SJSA1 (cell line): ENCODE results near the gene INTS1. TPM values are rescaled to one million over a fixed set of nuclear protein-coding genes. Genes with fewer than 3 reads are reported as not detected.

Experiments
- DNase-seq, 2 experiments: peaks; one replicate each; pipeline ENCODE4 v3.0.0-alpha.2; 2015 to 2020; ENCODE audit warnings: low spot score in 2 of 2, low read depth in 1 of 2
- H3K27ac ChIP-seq: fragments of 250-450 bp; sonication (Bioruptor Pico); 2 replicates; pipeline ENCODE4 v1.5.1; 2020; ENCODE audit warnings: mild to moderate bottlenecking, moderate library complexity
- H3K27me3 ChIP-seq: fragments of 250-450 bp; sonication (Bioruptor Pico); replicated peaks from 2 replicates; pipeline ENCODE4 v1.5.1; 2020; ENCODE audit warnings: mild to moderate bottlenecking, moderate library complexity
- H3K36me3 ChIP-seq: fragments of 250-450 bp; sonication (Bioruptor Pico); 2 replicates; pipeline ENCODE4 v1.5.1; 2020; ENCODE audit warnings: mild to moderate bottlenecking
- H3K4me1 ChIP-seq: fragments of 250-450 bp; sonication (Bioruptor Pico); replicated peaks from 2 replicates; pipeline ENCODE4 v1.6.1; 2021; ENCODE audit warnings: mild to moderate bottlenecking
- H3K4me3 ChIP-seq: fragments of 250-450 bp; sonication (Bioruptor Pico); 2 replicates; pipeline ENCODE4 v1.5.1; 2020; ENCODE audit warnings: mild to moderate bottlenecking
- H3K9me3 ChIP-seq: fragments of 250-450 bp; sonication (Bioruptor Pico); replicated peaks from 2 replicates; pipeline ENCODE4 v1.5.1; 2020; ENCODE audit warnings: mild to moderate bottlenecking
- total RNA-seq: library from RNA; depleted of rRNA; stranded (reverse); fragments of >200 nt; shearing (Covaris generic); gene quantifications from 2 replicates; pipeline ENCODE4 v1.2.3, GENCODE V29; 2014; rRNA removed

The INTS1 gene
- total RNA-seq, 1 experiment from 2014 or later, result 36.8 TPM

GRCh38 chr7:1427064-1427657, 77.0 kb downstream of the INTS1 start:
- no peaks in the 10 kb centered on the region for H3K36me3 ChIP-seq
- no peaks in the 10 kb centered on the region for H3K4me1 ChIP-seq
- no peaks in the 10 kb centered on the region for H3K9me3 ChIP-seq
- H3K27ac ChIP-seq, result no peak overlapping the region
- H3K27me3 ChIP-seq, result peaks cover 38% of the 10 kb centered on the region
- no peak for DNase-seq
- no peak overlapping the region for H3K4me3 ChIP-seq

DNA sequence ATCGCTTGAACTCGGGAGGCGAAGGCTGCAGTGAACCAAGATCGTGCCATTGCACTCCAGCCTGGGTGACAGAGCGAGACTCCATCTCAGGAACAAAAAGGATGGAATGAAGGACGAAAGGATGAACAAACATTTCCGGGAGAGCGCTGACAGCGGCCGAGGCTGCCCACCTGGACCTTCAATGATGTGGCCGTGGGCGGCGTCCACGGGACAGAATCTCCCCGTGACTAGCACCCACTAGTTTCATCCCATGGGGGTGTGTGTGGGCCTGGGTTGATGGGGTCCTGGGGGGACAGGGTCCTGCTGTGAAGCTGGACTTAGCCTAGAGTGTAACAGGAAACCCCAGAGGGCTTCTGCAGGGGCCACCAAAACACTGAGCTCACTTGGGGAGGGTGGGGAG, 77.7 kb downstream of the INTS1 start:
- no peak overlapping the region for H3K27ac ChIP-seq
- peaks cover 44% of the 10 kb centered on the region for H3K27me3 ChIP-seq
- DNase-seq, result no peak
- H3K4me1 ChIP-seq, result no peaks in the 10 kb centered on the region
- H3K9me3 ChIP-seq, result no peaks in the 10 kb centered on the region
- H3K36me3 ChIP-seq, result no peaks in the 10 kb centered on the region
- no peak overlapping the region for H3K4me3 ChIP-seq

- Histone ChIP-seq H3K9me3 (no peaks in the 10 kb centered on the region), H3K36me3 (no peaks in the 10 kb centered on the region), H3K4me1 (no peaks in the 10 kb centered on the region), H3K27me3 (peaks cover 45% of the 10 kb centered on the region), H3K27ac (no peak overlapping the region), H3K4me3 (no peak overlapping the region)
- DNase-seq, result no peak
Measured at GRCh38 chr7:1425292-1426136, 78.7 kb downstream of the INTS1 start.

DNA sequence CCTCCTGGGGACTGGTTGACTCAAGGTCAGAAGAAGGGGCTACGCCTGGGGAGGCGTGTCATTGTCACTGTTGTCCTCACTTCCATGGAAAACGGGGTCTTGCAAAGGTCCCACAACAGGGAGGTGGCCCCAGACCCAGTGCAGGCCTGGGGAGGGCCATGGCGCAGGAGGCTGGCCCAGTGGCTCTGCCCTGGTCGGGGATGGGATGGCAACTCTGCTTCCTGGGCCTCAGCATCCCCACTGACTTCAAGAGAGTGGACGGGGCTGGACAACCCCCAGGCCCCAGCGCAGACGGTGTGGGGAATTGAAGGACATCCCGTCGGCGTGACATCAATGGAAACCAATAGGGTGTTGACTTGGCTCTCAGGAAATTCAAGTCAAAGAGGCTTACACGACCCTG, 80.1 kb downstream of the INTS1 start:
- Histone ChIP-seq H3K4me3 (no peak overlapping the region), H3K4me1 (no peaks in the 10 kb centered on the region), H3K27me3 (peaks cover 38% of the 10 kb centered on the region), H3K9me3 (no peaks in the 10 kb centered on the region), H3K36me3 (no peaks in the 10 kb centered on the region), H3K27ac (no peak overlapping the region)
- no peak for DNase-seq

GRCh38 chr7:1423264-1423811, 80.9 kb downstream of the INTS1 start:
- H3K27me3 ChIP-seq, result peaks cover 30% of the 10 kb centered on the region
- DNase-seq, result no peak
- H3K27ac ChIP-seq, result no peak overlapping the region
- no peaks in the 10 kb centered on the region for H3K9me3 ChIP-seq
- H3K36me3 ChIP-seq, result no peaks in the 10 kb centered on the region
- no peaks in the 10 kb centered on the region for H3K4me1 ChIP-seq
- no peak overlapping the region for H3K4me3 ChIP-seq

- Histone ChIP-seq H3K4me1 (no peaks in the 10 kb centered on the region), H3K27me3 (peaks cover 33% of the 10 kb centered on the region), H3K9me3 (no peaks in the 10 kb centered on the region), H3K4me3 (no peak overlapping the region), H3K27ac (no peak overlapping the region), H3K36me3 (no peaks in the 10 kb centered on the region)
- DNase-seq, result no peak
Measured at GRCh38 chr7:1422512-1423263, 81.5 kb downstream of the INTS1 start.

DNA sequence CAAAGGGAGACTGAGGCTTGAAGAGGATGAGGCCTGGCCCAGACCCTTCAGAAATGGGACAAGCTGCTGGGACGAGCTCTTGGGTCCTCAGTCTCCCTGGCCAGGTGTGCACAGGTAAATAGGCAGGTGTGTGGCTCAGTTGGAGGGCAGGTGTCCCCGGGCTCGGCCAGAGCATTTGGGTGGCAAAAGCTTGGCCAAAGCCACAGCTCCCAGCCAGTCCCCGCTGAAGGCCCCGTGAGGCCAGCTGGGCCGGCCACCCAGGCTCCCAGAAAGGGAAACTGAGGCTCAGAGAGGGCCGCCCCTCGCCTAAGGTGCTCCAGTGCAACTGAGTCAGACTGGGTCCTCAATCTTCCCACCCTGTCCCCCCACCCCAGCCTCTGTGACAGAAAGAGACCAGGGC, 82.2 kb downstream of the INTS1 start:
- Histone ChIP-seq H3K27ac (no peak overlapping the region), H3K36me3 (no peaks in the 10 kb centered on the region), H3K27me3 (peaks cover 36% of the 10 kb centered on the region), H3K4me3 (no peak overlapping the region), H3K4me1 (no peaks in the 10 kb centered on the region), H3K9me3 (no peaks in the 10 kb centered on the region)
- no peak for DNase-seq

DNA sequence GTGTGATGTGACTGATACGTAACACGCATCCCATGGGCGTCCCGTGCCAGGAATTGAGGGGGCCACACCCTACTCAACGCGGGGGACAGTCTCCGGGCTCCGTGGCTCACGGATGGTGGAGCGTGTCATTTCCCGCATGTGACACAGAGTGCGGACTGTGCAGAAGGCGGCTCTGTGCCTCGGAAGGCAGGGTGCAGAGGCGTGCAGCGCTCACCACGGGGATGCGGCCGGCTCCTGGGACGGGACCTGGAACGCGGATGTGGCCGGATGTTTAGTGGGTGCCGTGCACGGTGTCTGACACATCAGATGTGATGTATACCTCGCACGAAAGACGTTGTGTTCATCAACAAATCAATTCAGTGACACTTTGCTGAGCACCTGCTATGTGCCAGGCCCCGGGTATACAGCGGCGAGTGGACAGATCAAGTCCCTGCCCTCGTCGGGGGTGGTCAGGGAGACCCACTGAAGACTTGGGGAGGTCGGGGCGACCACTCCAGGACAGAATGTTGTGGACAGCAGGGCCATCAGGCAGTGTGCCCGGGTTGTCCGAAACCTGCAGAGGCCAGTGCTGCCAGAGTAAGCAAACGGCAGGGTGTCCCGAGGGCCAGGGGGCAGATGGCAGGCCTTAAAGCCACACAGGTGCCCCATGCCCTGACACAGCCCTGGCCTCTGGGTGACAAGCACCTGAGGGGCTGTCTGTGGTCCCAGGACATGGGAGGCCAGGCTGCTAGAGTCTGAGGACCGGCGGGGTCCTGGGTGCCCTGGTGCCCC, 83.0 kb downstream of the INTS1 start:
- no peak overlapping the region for H3K27ac ChIP-seq
- no peak for DNase-seq
- peaks cover 34% of the 10 kb centered on the region for H3K27me3 ChIP-seq
- H3K4me1 ChIP-seq, result no peaks in the 10 kb centered on the region
- H3K36me3 ChIP-seq, result no peaks in the 10 kb centered on the region
- H3K4me3 ChIP-seq, result no peak overlapping the region
- H3K9me3 ChIP-seq, result no peaks in the 10 kb centered on the region

Other genes starting within 250 kb of the INTS1 start
- gene MICALL2, start 44.9 kb downstream of the INTS1 start, total RNA-seq, result 4.0 and 7.7 TPM in 2 replicates
- 47.2 and 51.7 TPM in 2 replicates for gene MAFK, start 26.3 kb upstream of the INTS1 start, total RNA-seq
- 1.8 and 3.2 TPM in 2 replicates for gene TMEM184A, start 51.8 kb upstream of the INTS1 start, total RNA-seq
- 63.9 and 84.7 TPM in 2 replicates for gene PSMG3, start 65.6 kb upstream of the INTS1 start, total RNA-seq
- not detected in 2 replicates for gene ELFN1, start 165.9 kb upstream of the INTS1 start, total RNA-seq